ENCODE measurements around the gene STPG4.
A peak's percentile ranks its signal among the peaks of the same experiment; 100 is the strongest.

The STPG4 gene

GRCh38 chr2:47050021-47050760 lies 104.9 kb downstream of the STPG4 start:
- no peak for DNase-seq

GRCh38 chr2:47049502-47049901 lies 105.6 kb downstream of the STPG4 start:
- no peak for DNase-seq

- no peak for DNase-seq
Measured at GRCh38 chr2:47048801-47049480, 106.2 kb downstream of the STPG4 start.

- DNase-seq, result no peak
Measured at GRCh38 chr2:47046271-47046670, 108.8 kb downstream of the STPG4 start.

GRCh38 chr2:47043891-47044239 lies 111.2 kb downstream of the STPG4 start:
- no peak for DNase-seq

- peak; percentile 97 for DNase-seq
Measured at GRCh38 chr2:47043142-47043890, 111.8 kb downstream of the STPG4 start.

GRCh38 chr2:47041891-47042684 lies 113.0 kb downstream of the STPG4 start:
- DNase-seq, result no peak

- DNase-seq, result peak; percentile 83
Measured at GRCh38 chr2:47041063-47041462, 114.0 kb downstream of the STPG4 start.

- DNase-seq, result no peak
Measured at GRCh38 chr2:47040651-47041050, 114.5 kb downstream of the STPG4 start.

GRCh38 chr2:47039913-47040562 lies 115.1 kb downstream of the STPG4 start:
- no peak for DNase-seq

- no peak for DNase-seq
Measured at GRCh38 chr2:47039489-47039870, 115.6 kb downstream of the STPG4 start.

GRCh38 chr2:47038656-47039488 lies 116.2 kb downstream of the STPG4 start:
- DNase-seq, result no peak

GRCh38 chr2:47037678-47038077 lies 117.4 kb downstream of the STPG4 start:
- DNase-seq, result no peak
